GM19452 (cell line): ENCODE data around the gene PERM1.

Experiments
- ATAC-seq: cut with Tn5 transposase; IDR thresholded peaks from one replicate; pipeline ENCODE4 v1.9.1; 2021; ENCODE audit not compliant: unreplicated experiment

PERM1 gene

GRCh38 chr1:966135-966703 is 15.7 kb downstream of the PERM1 start, which contains the start of gene PLEKHN1:
Gene PLEKHN1, plus strand, starts transcription at chr1:966482. Its CDS starts 50 bp downstream, at chr1:966532.
- ATAC-seq = peak; percentile 34

GRCh38 chr1:965526-966134 is 16.3 kb downstream of the PERM1 start:
- ATAC-seq = no peak

GRCh38 chr1:964691-965525 is 17.0 kb downstream of the PERM1 start:
- no peak for ATAC-seq

- ATAC-seq = no peak
These were observed 18.0 kb downstream of the PERM1 start for GRCh38 chr1:963746-964525.

- no peak for ATAC-seq
These were observed 18.6 kb downstream of the PERM1 start for GRCh38 chr1:963301-963651.

GRCh38 chr1:962381-963300 is 19.3 kb downstream of the PERM1 start:
- no peak for ATAC-seq

- no peak for ATAC-seq
These were observed 20.7 kb downstream of the PERM1 start for GRCh38 chr1:961132-961669.

GRCh38 chr1:960363-961131 is 21.3 kb downstream of the PERM1 start, which contains the start of gene KLHL17:
Gene KLHL17, plus strand, starts transcription at chr1:960584. Its CDS starts 110 bp downstream, at chr1:960694.
- ATAC-seq = peak; percentile 52

GRCh38 chr1:959731-960362 is 22.0 kb downstream of the PERM1 start:
- no peak for ATAC-seq

GRCh38 chr1:958823-959730 is 22.8 kb downstream of the PERM1 start, which contains the start of gene NOC2L:
Gene NOC2L, minus strand, starts transcription at chr1:959256. Its CDS starts 16 bp downstream, at chr1:959240.
- ATAC-seq = peak; percentile 73

GRCh38 chr1:956636-957035 is 25.3 kb downstream of the PERM1 start:
- ATAC-seq = no peak

GRCh38 chr1:955474-955873 is 26.4 kb downstream of the PERM1 start:
- no peak for ATAC-seq

- ATAC-seq = no peak
These were observed 27.0 kb downstream of the PERM1 start for GRCh38 chr1:954927-955326.

- ATAC-seq = no peak
These were observed 28.2 kb downstream of the PERM1 start for GRCh38 chr1:953524-954320.

GRCh38 chr1:952603-953002 is 29.3 kb downstream of the PERM1 start:
- ATAC-seq = no peak

- no peak for ATAC-seq
These were observed 29.7 kb downstream of the PERM1 start for GRCh38 chr1:952201-952600.

- ATAC-seq = no peak
These were observed 30.5 kb downstream of the PERM1 start for GRCh38 chr1:951364-951763.
